Lower leg skin (tissue), 3 donors: ENCODE measurements around the gene FAM83G.

ENCODE experiments used
- CTCF ChIP-seq, 3 donors: fragments of 450-650 bp; IDR thresholded peaks; one replicate each; pipeline ENCODE4 v1.5.1; 2016; ENCODE audit warnings: antibody characterized with exemption in 3 of 3, mild to moderate bottlenecking in 3 of 3, moderate library complexity in 2 of 3
- POLR2A ChIP-seq, 2 donors: fragments of 450-650 bp; IDR thresholded peaks; one replicate each; pipeline ENCODE4 v1.6.1; 2016 to 2017; ENCODE audit warnings: antibody characterized with exemption in 2 of 2, mild to moderate bottlenecking in 1 of 2, moderate library complexity in 1 of 2

- TF ChIP-seq POLR2A (IDR thresholded peaks at IDR 0.05) (no peak), CTCF (IDR thresholded peaks at IDR 0.05) (no peak)
Observed at GRCh38 chr17:18985475-18985874, 19.1 kb downstream of the FAM83G start.
